ENCODE results near the gene GRM5.
"Not testable (repeated sequence)": the region's sequence is repeated elsewhere in the genome, so short reads cannot be mapped to it uniquely, and the experiment has no call there.

Gene GRM5

DNA sequence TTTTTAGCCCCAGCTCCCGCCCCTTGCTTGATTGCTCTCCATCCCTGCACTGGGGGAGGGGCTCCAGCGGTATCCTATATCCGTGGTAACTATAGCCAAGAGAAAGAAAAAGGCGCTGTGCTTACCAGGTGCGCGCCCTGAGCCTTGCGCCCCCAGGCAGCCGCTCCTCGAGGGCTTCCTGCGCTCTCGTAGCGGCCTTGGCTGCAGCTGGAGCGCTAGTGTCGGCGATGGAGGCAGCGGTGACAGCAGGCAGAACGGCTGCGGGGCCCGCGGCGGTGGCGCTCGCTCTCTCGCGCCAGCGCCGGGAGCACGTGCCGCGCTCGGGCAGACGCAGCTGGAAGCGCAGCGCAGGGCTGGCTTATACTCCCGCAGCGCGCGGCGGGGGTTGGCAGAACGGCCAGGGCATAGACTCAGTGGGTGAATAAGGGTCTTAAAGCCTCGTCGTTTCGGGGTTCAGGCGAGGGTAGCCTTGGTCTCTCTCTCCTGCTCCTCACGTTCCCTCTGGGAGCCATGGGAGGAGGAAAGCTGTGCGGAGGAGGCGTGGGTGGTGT is at the start of gene GRM5:
TSS of gene GRM5 (minus strand) at position 332 of the 551 bp plus-strand sequence. CDS start 18,110 bp downstream, outside the sequence.
- not testable (repeated sequence) for DNase-seq (ENCODE audit: low read depth, low spot score)

GRCh38 chr11:89097956-89098355 is 32.2 kb upstream of the GRM5 start:
- DNase-seq (ENCODE audit: low read depth, low spot score): not testable (repeated sequence)

GRCh38 chr11:89093806-89094205 is 28.0 kb upstream of the GRM5 start:
- DNase-seq (ENCODE audit: low read depth, low spot score): not testable (repeated sequence)

GRCh38 chr11:89084951-89085350 is 19.2 kb upstream of the GRM5 start:
- not testable (repeated sequence) for DNase-seq (ENCODE audit: low read depth, low spot score)

DNA sequence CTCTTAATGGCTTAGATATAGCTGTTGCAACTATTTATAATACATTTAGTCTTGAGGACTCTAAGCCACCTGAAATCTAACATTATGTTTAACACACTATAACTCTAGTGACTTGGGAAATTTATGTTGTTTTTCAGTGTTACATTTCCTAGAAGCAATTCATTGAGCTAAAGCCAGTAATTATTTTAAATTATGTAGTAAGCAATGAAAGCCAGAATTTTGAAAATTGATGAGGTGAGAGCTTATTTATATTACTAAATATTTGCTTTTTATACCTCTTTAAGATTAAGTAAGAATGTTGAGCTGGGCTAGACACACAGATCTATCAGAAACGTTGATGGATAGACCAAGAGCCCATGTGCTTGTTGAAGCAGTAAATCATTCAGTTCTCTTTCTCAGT is 5.1 kb upstream of the GRM5 start:
- DNase-seq (ENCODE audit: low read depth, low spot score): not testable (repeated sequence)

- no peak for DNase-seq (ENCODE audit: low read depth, low spot score)
These were observed 1.5 kb upstream of the GRM5 start for GRCh38 chr11:89067264-89067663.

- no peak for DNase-seq (ENCODE audit: low read depth, low spot score)
These were observed 716 bp downstream of the GRM5 start for GRCh38 chr11:89065066-89065465.

DNA sequence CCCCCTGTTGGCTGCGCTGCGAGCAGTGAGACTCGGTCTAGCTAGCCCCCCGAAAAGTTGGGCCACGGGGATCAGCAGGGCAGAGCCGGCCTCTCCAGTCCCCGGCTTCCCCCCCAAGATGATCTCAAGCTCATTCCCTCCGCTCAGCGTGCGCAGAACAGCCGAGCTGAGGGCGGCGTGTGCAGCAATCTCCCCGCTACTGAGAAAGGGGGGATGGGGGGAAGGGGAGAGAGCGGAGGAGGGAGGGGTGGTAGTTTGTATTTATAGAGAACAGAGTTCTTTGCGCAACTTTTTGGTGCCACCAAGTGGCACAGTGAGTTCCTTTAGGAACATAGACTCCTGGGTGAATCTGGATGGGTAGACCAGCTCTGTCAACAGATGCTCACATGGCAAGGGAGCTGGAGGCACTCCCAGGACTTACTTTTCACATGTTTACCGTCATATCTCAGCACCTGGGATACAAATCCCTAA is 2.3 kb downstream of the GRM5 start:
- DNase-seq (ENCODE audit: low read depth, low spot score): not testable (repeated sequence)

- DNase-seq (ENCODE audit: low read depth, low spot score): not testable (repeated sequence)
These were observed 2.9 kb downstream of the GRM5 start for GRCh38 chr11:89062771-89063298.

DNA sequence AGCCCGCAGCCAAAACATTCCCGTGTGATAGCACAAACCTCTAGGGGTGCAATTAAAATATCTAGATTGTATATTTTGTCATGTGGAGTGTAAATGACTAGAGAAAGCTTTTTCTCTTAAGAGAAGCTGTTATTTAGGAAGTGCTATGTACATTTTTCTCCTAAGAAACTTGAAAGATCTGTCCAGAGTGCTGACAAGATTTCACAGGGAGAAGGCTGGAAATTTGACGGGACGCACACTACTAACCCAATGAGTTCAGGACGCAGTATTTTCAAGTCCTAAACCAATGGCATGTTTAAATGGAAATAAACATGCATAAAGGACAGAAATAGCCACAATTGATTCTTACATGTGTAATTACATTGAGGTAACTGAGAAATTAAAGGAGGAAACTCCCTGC is 3.9 kb downstream of the GRM5 start:
- not testable (repeated sequence) for DNase-seq (ENCODE audit: low read depth, low spot score)

GRCh38 chr11:89057406-89057805 is 8.4 kb downstream of the GRM5 start:
- DNase-seq (ENCODE audit: low read depth, low spot score): not testable (repeated sequence)

DNA sequence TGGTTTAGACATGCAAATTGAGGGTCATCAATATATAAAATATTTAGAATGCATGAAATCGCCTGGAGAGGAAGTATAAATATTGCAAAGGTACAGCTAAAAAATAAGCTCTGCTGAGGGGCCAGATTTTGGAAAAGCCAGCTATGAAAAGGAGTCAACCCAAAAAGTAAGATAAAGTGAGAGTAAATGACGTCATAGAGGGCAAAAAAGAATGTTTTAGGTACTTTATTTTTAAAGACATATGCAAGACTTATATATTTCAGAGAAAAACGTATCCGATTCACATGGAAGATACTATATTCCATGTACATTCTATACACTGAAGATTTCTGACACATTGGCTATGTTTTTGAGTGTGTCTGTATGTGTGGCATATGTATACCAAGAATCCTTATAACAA is 13.6 kb downstream of the GRM5 start:
- DNase-seq (ENCODE audit: low read depth, low spot score): no peak

DNA sequence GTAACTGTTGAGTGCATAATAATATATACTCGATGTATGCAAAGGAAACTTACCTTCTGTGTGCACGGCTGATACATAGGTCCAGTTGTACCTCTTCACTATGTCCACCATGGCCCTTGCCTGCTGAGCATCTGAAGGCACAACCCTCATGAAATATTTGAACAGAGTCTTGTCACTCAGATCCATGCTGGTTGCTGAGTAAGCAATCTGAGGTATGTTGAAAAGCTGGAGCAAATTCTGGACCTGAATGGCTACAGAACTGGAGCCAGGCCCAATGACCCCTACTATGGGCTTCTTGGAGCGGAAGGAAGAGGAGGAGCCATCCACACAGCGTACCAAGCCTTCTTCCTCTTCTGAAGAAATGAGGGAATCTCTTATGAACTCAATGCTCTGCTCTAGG is 18.6 kb downstream of the GRM5 start:
- DNase-seq (ENCODE audit: low read depth, low spot score): not testable (repeated sequence)

GRCh38 chr11:89043861-89044588 is 21.8 kb downstream of the GRM5 start:
- DNase-seq (ENCODE audit: low read depth, low spot score): not testable (repeated sequence)

DNA sequence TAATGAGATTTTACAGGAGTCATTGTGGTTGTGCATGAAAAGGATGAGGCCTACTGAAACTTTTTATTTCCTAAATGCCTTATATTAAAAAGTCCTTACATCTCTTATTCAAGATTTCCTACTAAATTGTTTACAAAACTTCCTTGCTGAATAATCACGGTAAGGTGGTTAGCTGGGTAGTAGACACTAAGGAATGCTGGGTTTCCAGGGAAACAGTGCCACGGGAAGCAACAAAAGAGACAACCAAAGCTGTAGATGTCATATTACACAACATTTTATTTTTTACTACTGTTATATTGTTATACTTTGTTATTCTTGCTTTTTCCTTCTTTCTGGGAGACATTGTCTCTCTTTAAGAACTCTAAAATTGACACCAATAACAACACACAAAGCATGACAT is 36.1 kb downstream of the GRM5 start:
- DNase-seq (ENCODE audit: low read depth, low spot score): not testable (repeated sequence)

- DNase-seq (ENCODE audit: low read depth, low spot score): no peak
These were observed 44.4 kb downstream of the GRM5 start for GRCh38 chr11:89021339-89021738.

GRCh38 chr11:89019827-89020547 is 45.8 kb downstream of the GRM5 start:
- DNase-seq (ENCODE audit: low read depth, low spot score): not testable (repeated sequence)

GRCh38 chr11:89016214-89016613 is 49.6 kb downstream of the GRM5 start:
- no peak for DNase-seq (ENCODE audit: low read depth, low spot score)

DNA sequence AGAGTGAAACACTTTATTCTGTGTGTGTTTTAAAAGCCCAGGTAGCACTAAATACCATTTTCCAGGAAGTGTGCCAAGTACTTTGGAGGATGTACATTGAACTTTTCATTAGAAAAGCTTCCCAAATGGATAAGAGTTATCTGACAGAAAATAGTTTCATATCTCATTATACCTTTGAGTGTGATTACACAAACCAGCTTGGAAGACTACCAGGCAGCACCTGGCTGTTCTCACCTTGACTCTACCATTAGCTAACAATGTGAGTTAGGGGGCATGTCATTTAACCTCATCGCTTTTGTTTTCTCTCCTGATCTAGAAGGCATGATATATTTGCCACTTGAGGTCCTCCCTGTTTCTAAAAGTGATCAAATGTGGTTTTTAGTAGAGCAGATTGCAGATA is 50.2 kb downstream of the GRM5 start:
- DNase-seq (ENCODE audit: low read depth, low spot score): no peak

- DNase-seq (ENCODE audit: low read depth, low spot score): not testable (repeated sequence)
These were observed 64.9 kb downstream of the GRM5 start for GRCh38 chr11:89000852-89001251.

DNA sequence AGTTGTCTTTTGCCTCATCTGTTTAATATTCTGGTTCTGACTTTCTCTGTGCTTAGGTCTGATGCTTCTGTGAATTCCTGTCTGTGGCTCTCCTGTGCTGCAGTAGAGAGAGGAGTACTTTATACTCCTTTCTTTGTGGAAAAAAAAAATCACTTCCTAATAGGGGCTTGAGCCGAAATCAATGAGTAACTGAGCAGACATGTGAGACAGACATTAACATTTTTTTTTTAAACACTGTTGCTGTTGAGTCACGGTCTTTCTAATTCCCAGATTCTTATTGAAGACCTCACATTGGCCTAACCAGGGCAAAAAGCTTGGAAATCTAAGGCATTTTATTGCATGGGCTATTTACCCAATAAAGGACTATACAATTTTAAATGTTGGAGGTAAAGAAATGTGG is 86.1 kb downstream of the GRM5 start:
- no peak for DNase-seq (ENCODE audit: low read depth, low spot score)

DNA sequence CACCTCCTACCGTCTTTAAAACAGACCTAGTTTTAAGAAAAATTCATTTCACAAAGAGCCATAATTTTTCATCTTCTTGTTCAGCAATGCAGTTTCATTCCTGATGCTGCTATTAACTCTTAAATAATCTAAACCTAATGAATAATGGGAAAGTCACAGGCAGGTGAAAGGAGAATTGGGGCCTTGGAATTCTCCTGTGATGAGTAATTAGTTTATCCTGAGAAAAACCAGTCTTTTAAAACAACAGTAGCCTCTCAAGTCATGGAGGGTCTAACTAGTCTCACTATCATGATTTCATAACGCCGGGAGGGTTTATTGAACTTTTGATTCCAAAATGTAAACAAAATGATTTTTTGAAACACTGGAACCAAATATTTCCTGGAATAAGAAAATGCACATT is 86.8 kb downstream of the GRM5 start:
- DNase-seq (ENCODE audit: low read depth, low spot score): not testable (repeated sequence)

Data from activated naive CD8-positive, alpha-beta T cell treated with anti-CD3 and anti-CD28 coated beads, Interleukin-2, amount 50 U/mL, for 16 hours (primary cell).